Measurements from ENCODE around the gene HOXC10.

HOXC10 gene

GRCh38 chr12:53940443-53941014 lies 44.4 kb upstream of the HOXC10 start:
- TF ChIP-seq CTCF (IDR thresholded peaks at IDR 0.05; ENCODE audit: insufficient read depth, low read length) (no peak), SPI1 (IDR thresholded peaks at IDR 0.05; ENCODE audit: borderline replicate concordance, low read depth) (no peak), POLR2AphosphoS5 (IDR thresholded peaks at IDR 0.05; ENCODE audit: low read depth) (no peak), REST (IDR thresholded peaks at IDR 0.05; ENCODE audit: insufficient replicate concordance, low read depth) (no peak), GABPA (IDR thresholded peaks at IDR 0.05; ENCODE audit: low read depth) (no peak)
- DNase-seq (ENCODE audit: low read depth in 1 of 2, low spot score in 1 of 2): no peak
- Histone ChIP-seq H3K27ac (replicated peaks) (no peak overlapping the region), H3K4me3 (replicated peaks; ENCODE audit: insufficient read depth, low read length) (no peak overlapping the region), H3K27me3 (ENCODE audit: insufficient read depth, poor library complexity, severe bottlenecking) (peaks cover 80% of the 10 kb centered on the region)

- DNase-seq (ENCODE audit: low read depth in 1 of 2, low spot score in 1 of 2): no peak
- TF ChIP-seq SPI1 (IDR thresholded peaks at IDR 0.05; ENCODE audit: borderline replicate concordance, low read depth) (no peak), GABPA (IDR thresholded peaks at IDR 0.05; ENCODE audit: low read depth) (no peak), POLR2AphosphoS5 (IDR thresholded peaks at IDR 0.05; ENCODE audit: low read depth) (no peak), REST (IDR thresholded peaks at IDR 0.05; ENCODE audit: insufficient replicate concordance, low read depth) (no peak), CTCF (IDR thresholded peaks at IDR 0.05; ENCODE audit: insufficient read depth, low read length) (no peak)
- H3K27me3 ChIP-seq (ENCODE audit: insufficient read depth, poor library complexity, severe bottlenecking): peaks cover 80% of the 10 kb centered on the region
- no peak overlapping the region for H3K4me3 ChIP-seq (replicated peaks; ENCODE audit: insufficient read depth, low read length)
- no peak overlapping the region for H3K27ac ChIP-seq (replicated peaks)
Observed at GRCh38 chr12:53941187-53941586, 43.8 kb upstream of the HOXC10 start.

- H3K4me3 ChIP-seq (replicated peaks; ENCODE audit: insufficient read depth, low read length): no peak overlapping the region
- DNase-seq (ENCODE audit: low read depth in 1 of 2, low spot score in 1 of 2): no peak
- peaks cover 79% of the 10 kb centered on the region for H3K27me3 ChIP-seq (ENCODE audit: insufficient read depth, poor library complexity, severe bottlenecking)
- no peak overlapping the region for H3K27ac ChIP-seq (replicated peaks)
- TF ChIP-seq REST (IDR thresholded peaks at IDR 0.05; ENCODE audit: insufficient replicate concordance, low read depth) (no peak), SPI1 (IDR thresholded peaks at IDR 0.05; ENCODE audit: borderline replicate concordance, low read depth) (no peak), POLR2AphosphoS5 (IDR thresholded peaks at IDR 0.05; ENCODE audit: low read depth) (no peak), GABPA (IDR thresholded peaks at IDR 0.05; ENCODE audit: low read depth) (no peak), CTCF (IDR thresholded peaks at IDR 0.05; ENCODE audit: insufficient read depth, low read length) (no peak)
Observed at GRCh38 chr12:53941750-53942149, 43.2 kb upstream of the HOXC10 start.
